HepG2 (cell line): ENCODE results near the gene LIPE.

Source experiments
- CTCF ChIP-seq: sonication (generic); formaldehyde crosslinking; IDR thresholded peaks from 2 replicates; pipeline ENCODE4 v1.5.0; 2020; ENCODE audit warnings: mild to moderate bottlenecking, missing genetic modification reagents, moderate library complexity
- ELF1 ChIP-seq: sonication (generic); formaldehyde crosslinking; IDR thresholded peaks from 2 replicates; pipeline ENCODE4 v1.4.0; 2020; ENCODE audit warnings: missing genetic modification reagents
- IKZF1 ChIP-seq: fragments of 450-650 bp; IDR thresholded peaks from 2 replicates; pipeline ENCODE4 v1.7.1; 2016
- KLF9 ChIP-seq: IDR thresholded peaks from 2 replicates; pipeline ENCODE4 v1.6.1; 2016; ENCODE audit warnings: low read depth
- MAZ ChIP-seq, 2 experiments: sonication (generic) in 1 of 2; formaldehyde crosslinking in 1 of 2; IDR thresholded peaks; 2 replicates each; pipeline versions ENCODE4 v1.5.0 to v1.6.1; 2012 to 2020; ENCODE audit warnings: low read depth in 2 of 2, mild to moderate bottlenecking in 2 of 2, borderline replicate concordance in 1 of 2, improper control_type of control experiment in 1 of 2, low read length in 1 of 2, missing genetic modification reagents in 1 of 2, moderate library complexity in 1 of 2
- MYC ChIP-seq: sonication (generic); formaldehyde crosslinking; IDR thresholded peaks from 2 replicates; pipeline ENCODE4 v1.9.0; 2021; ENCODE audit warnings: missing genetic modification reagents, borderline replicate concordance
- NR3C1 ChIP-seq: sonication (generic); formaldehyde crosslinking; IDR thresholded peaks from 2 replicates; pipeline ENCODE4 v1.4.0; 2020; ENCODE audit warnings: missing genetic modification reagents
- POLR2AphosphoS5 ChIP-seq: IDR thresholded peaks from 2 replicates; pipeline ENCODE4 v1.6.1; 2012; ENCODE audit warnings: low read depth, low read length
- SP1 ChIP-seq, 2 experiments: fragments of 450-650 bp in 1 of 2; sonication (generic) in 1 of 2; formaldehyde crosslinking in 1 of 2; IDR thresholded peaks; 2 replicates each; pipeline versions ENCODE4 v1.4.0 to v1.6.1; 2016 to 2020; ENCODE audit warnings: missing genetic modification reagents in 1 of 2
- TBL1XR1 ChIP-seq: fragments of 150-350 bp; IDR thresholded peaks from 2 replicates; pipeline ENCODE4 v1.6.1; 2014; ENCODE audit warnings: borderline replicate concordance, low read length; ENCODE audit not compliant: partially characterized antibody
- ZNF124 ChIP-seq: sonication (generic); formaldehyde crosslinking; IDR thresholded peaks from 2 replicates; pipeline ENCODE4 v1.4.0; 2020; ENCODE audit warnings: missing genetic modification reagents
- ZNF232 ChIP-seq: sonication (generic); formaldehyde crosslinking; IDR thresholded peaks from 2 replicates; pipeline ENCODE4 v1.4.0; 2020; ENCODE audit warnings: missing genetic modification reagents, borderline replicate concordance
- ZNF446 ChIP-seq: sonication (generic); formaldehyde crosslinking; IDR thresholded peaks from 2 replicates; pipeline ENCODE4 v1.5.0; 2020; ENCODE audit warnings: mild to moderate bottlenecking, missing genetic modification reagents
- ZNF569 ChIP-seq: sonication (generic); formaldehyde crosslinking; IDR thresholded peaks from 2 replicates; pipeline ENCODE4 v1.5.0; 2020; ENCODE audit warnings: mild to moderate bottlenecking, missing genetic modification reagents, moderate library complexity, borderline replicate concordance

- no peak for TF ChIP-seq NR3C1 (CRISPR knock-in tag)
- TF ChIP-seq CTCF (CRISPR knock-in tag), result no peak
- no peak for TF ChIP-seq POLR2AphosphoS5
- TF ChIP-seq IKZF1, result no peak
- no peak for TF ChIP-seq TBL1XR1
- no peak for TF ChIP-seq ZNF124 (CRISPR knock-in tag)
- no peak for TF ChIP-seq MAZ (IDR thresholded peaks at IDR 0.05; ENCODE audit: borderline replicate concordance, low read depth, low read length)
- no peak for TF ChIP-seq MAZ (CRISPR knock-in tag; IDR thresholded peaks at IDR 0.05; ENCODE audit: low read depth)
- no peak for TF ChIP-seq KLF9
- TF ChIP-seq ELF1 (CRISPR knock-in tag), result no peak
- no peak for TF ChIP-seq ZNF569 (CRISPR knock-in tag)
- TF ChIP-seq ZNF232 (CRISPR knock-in tag), result no peak
- no peak for TF ChIP-seq SP1 (IDR thresholded peaks at IDR 0.05)
- no peak for TF ChIP-seq SP1 (CRISPR knock-in tag; IDR thresholded peaks at IDR 0.05)
- TF ChIP-seq ZNF446 (CRISPR knock-in tag), result no peak
- no peak for TF ChIP-seq MYC (CRISPR knock-in tag)
Observed at GRCh38 chr19:42394751-42395150, 32.4 kb downstream of the LIPE start.
